ENCODE data around the gene BCAS3. TPM values are rescaled to one million over a fixed set of nuclear protein-coding genes. Genes with fewer than 3 reads are reported as not detected.
"Not testable (repeated sequence)": the region's sequence is repeated elsewhere in the genome, so short reads cannot be mapped to it uniquely, and the experiment has no call there.

The BCAS3 gene
- total RNA-seq, 2 experiments from 2014 or later: 7.2 to 7.5 TPM

DNA sequence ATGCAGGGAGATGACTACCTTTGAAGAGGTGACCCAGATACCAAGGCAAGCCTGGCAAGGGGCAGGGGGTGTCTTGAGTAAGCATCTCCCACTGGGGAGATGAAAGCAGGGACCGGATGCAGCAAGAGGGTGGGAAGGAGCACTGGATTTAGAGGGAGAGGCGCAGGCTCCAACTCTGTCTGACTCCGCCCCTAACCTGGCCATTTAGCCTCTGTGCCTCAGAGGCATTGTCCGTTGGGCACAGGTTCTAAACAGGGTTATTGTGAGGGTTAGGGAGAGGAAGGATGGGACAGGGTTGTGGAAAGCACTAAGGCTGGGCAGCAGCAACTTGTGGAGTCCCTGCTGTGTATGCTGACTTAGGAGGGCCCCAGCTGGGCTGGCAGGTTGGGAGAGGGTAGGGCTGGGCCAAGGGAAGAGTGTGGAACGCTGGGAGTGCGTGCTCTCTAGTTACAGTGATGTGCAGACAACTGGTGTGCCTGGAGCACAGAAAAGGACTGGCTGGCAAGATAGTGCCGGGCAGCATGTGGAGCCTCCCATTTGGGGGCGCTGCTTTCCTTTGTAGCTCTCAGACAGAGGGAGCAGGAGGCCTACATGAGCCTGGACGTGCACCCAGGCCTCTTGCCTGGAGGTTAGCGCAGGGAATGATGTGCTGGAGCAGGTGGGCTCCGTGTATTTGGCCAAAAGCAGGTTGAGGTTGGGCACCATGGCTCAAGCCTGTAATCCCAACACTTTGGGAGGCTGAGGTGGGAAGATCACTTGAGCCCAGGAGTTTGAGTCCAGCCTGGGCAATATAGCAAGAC, 748.2 kb downstream of the BCAS3 start:
- intact Hi-C loops (cut with micrococcal nuclease): no loop called here

DNA sequence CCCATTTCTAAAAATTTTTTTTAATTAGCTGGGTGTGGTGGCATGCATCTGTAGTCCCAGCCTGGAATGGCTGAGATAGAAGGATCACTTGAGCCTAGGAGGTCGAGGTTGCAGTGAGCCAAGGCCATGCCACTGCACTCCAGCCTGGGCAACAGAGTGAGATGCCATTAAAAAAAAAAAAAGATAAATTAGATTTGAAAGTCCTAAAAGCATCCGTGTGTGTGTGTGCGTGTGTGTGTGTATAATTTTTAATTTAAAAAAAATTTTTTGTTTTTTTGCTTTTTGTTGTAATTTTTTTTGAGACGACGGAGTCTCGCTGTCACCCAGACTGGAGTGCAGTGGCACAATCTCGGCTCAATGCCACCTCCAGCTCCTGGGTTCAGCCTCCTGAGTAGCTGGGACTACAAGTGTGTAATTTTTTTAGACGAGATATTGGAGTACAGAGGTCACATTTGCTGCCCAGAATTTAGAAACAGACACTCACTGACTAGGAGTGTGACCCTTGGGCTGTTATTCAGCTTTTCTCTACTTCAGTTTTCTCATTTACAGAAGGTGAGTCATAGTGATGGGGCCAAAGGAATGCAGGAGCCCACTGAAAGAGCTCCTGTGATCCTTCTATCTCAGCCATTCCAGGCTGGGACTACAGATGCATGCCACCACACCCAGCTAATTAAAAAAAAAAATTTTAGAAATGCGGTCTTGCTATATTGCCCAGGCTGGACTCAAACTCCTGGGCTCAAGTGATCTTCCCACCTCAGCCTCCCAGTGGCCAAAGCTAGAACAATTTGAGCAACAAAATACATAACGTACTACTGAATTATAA, 749.0 kb downstream of the BCAS3 start:
- Mint-ChIP-seq H3K4me1 (ENCODE audit: low read depth) (no peaks in the 10 kb centered on the region), H3K27me3 (ENCODE audit: low read depth) (peaks cover 21% of the 10 kb centered on the region), H3K9me3 (no peaks in the 10 kb centered on the region), H3K36me3 (ENCODE audit: low read depth) (no peaks in the 10 kb centered on the region), H3K4me3 (no peak overlapping the region), H3K27ac (no peak overlapping the region)
- intact Hi-C loops (cut with micrococcal nuclease): no loop called here
- CTCF ChIA-PET: interaction anchor here (1.0 to 1.7 kb wide), 4 partner anchors 11 to 14 kb away, joined by 4 to 5 read pairs (median 5); no protein-coding TSS in a partner anchor
- no peak for DNase-seq

More for the DNA sequence above, 748.2 kb downstream of the BCAS3 start:
- CTCF ChIA-PET: interaction anchor here (0.6 to 1.0 kb wide), 2 partner anchors 14 to 1208 kb away, joined by 3 to 5 read pairs; no protein-coding TSS in a partner anchor
- Mint-ChIP-seq H3K36me3 (ENCODE audit: low read depth) (no peaks in the 10 kb centered on the region), H3K4me1 (ENCODE audit: low read depth) (no peaks in the 10 kb centered on the region), H3K27me3 (ENCODE audit: low read depth) (peaks cover 28% of the 10 kb centered on the region), H3K4me3 (no peak overlapping the region), H3K9me3 (no peaks in the 10 kb centered on the region), H3K27ac (no peak overlapping the region)
- no peak for DNase-seq

DNA sequence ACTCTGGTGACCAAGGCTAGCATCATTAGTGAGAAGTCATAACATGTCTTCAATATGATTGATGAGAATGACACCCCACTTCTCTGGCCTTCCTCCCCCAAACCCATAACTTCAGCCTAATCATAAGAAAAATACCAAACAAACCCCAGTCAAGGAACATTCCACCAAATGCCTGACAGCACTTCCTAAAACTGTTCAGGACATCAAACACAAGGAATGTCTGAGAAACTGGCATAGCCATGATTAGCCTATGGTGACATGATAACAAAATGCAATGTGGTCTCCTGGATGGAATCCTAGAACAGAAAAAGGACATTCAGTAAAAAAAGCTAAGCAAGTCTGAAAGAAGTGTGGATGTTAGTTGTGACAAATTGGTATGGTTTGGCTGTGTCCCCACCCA, 749.9 kb downstream of the BCAS3 start:
- intact Hi-C loops (cut with micrococcal nuclease): no loop called here
- CTCF ChIA-PET: interaction anchor here (1.4 to 1.7 kb wide), 3 partner anchors 11 to 14 kb away, joined by 4 to 5 read pairs (median 5); no protein-coding TSS in a partner anchor
- Mint-ChIP-seq H3K36me3 (ENCODE audit: low read depth) (no peaks in the 10 kb centered on the region), H3K9me3 (no peaks in the 10 kb centered on the region), H3K4me3 (no peak overlapping the region), H3K27me3 (ENCODE audit: low read depth) (peaks cover 14% of the 10 kb centered on the region), H3K27ac (no peak overlapping the region), H3K4me1 (ENCODE audit: low read depth) (no peaks in the 10 kb centered on the region)
- DNase-seq: no peak

DNA sequence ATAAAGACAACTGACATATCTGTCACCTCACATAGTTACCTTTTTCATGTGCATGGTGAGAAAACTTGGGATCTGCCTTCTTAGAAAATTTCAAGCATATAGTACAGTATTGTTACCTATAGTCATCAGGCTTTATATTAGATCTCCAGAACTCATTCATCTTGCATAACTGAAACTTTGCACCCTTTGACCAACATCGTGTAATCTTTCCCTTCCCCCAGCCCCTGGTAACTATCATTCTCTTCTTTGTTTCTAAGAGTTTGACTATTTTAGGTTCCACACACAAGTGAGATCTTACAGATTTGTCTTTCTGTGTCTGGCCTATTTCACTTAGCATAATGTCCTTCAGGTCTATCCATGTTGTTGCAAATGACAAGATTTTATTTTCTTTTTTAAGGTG, 751.6 kb downstream of the BCAS3 start:
- intact Hi-C loops (cut with micrococcal nuclease): no loop called here
- no peaks in the 10 kb centered on the region for H3K36me3 Mint-ChIP-seq (ENCODE audit: low read depth)
- H3K4me3 Mint-ChIP-seq: no peak overlapping the region
- no peak for DNase-seq
- H3K27ac Mint-ChIP-seq: no peak overlapping the region
- H3K9me3 Mint-ChIP-seq: no peaks in the 10 kb centered on the region
- peaks cover 5% of the 10 kb centered on the region for H3K27me3 Mint-ChIP-seq (ENCODE audit: low read depth)
- no peaks in the 10 kb centered on the region for H3K4me1 Mint-ChIP-seq (ENCODE audit: low read depth)
- CTCF ChIA-PET: no interaction called here

DNA sequence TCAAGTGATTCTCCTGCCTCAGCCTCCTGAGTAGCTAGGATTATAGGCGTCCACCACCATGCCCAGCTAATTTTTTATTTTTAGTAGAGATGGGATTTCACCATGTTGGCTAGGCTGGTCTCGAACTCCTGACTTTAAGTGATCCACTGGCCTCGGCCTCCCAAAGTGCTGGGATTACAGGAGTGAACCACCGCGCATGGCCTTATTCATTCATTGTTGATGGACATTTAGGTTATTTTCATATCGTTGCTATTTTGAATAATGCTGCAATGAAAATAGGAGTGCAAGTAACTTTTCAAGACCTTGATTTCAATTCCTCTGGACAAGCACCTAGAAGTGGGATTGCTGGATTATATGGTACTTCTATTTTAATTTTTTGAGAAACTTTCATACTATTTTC, 752.2 kb downstream of the BCAS3 start:
- H3K36me3 Mint-ChIP-seq (ENCODE audit: low read depth); CTCF ChIA-PET; H3K27me3 Mint-ChIP-seq (ENCODE audit: low read depth); H3K4me3 Mint-ChIP-seq; H3K4me1 Mint-ChIP-seq (ENCODE audit: low read depth); H3K27ac Mint-ChIP-seq; DNase-seq; H3K9me3 Mint-ChIP-seq; intact Hi-C loops (cut with micrococcal nuclease): not testable (repeated sequence)

DNA sequence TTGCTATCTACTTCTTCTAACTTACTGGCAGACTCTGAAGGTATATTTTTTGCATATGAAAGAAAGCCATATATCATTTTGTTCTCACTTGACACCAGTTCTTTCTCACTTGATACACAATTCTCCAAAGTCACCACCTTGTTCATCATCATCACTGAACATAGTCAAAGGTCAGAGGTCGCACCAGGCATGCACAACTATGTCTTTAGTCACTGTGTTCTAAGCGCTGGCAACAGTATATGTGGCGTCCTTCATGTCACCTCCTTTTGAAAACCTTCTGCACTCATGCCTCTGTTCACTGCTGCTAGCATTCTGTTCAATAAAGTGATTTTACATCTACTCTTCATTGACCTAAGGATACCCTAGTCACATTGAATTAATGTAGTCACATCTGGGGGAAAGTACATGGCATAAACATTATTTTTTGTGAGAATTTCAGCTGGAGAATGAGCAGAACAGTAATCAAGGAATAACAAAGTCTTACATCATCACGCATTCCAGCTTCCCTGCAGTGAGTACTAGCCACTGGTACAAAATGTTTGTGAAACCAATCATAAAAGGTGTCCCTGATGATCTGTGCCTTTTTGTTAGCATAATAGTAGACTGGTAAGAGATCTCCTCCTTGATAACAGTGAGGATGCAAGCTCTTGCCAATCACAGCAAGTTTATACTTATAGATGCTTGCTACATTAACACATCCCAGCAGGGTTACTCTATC, 754.1 kb downstream of the BCAS3 start:
- peaks cover 6% of the 10 kb centered on the region for H3K9me3 Mint-ChIP-seq
- H3K36me3 Mint-ChIP-seq (ENCODE audit: low read depth): no peaks in the 10 kb centered on the region
- CTCF ChIA-PET: no interaction called here
- H3K27me3 Mint-ChIP-seq (ENCODE audit: low read depth): peaks cover 9% of the 10 kb centered on the region
- H3K4me1 Mint-ChIP-seq (ENCODE audit: low read depth): no peaks in the 10 kb centered on the region
- DNase-seq: no peak
- intact Hi-C loops (cut with micrococcal nuclease): no loop called here
- no peak overlapping the region for H3K4me3 Mint-ChIP-seq
- H3K27ac Mint-ChIP-seq: no peak overlapping the region

DNA sequence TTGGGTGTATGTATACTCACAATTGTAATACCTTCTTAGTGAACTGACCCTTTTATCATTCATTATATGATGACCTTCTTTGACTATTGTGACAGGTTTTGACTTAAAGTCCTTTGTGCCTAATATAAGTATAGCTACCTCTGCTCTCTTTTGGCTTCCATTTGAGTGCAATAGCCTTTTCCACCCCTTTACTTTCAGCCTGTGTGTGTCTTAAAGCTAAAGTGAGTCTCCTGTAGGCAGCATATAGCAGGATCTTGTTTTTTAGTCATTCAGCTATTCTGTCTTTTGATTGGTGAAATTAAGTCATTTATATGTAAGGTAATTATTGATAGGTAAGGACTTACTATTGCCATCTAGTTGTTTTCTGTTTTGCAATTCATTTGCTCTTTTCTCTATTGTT, 758.6 kb downstream of the BCAS3 start:
- Mint-ChIP-seq H3K27ac (no peak overlapping the region), H3K4me1 (ENCODE audit: low read depth) (no peaks in the 10 kb centered on the region), H3K36me3 (ENCODE audit: low read depth) (no peaks in the 10 kb centered on the region), H3K4me3 (no peak overlapping the region), H3K9me3 (peaks cover 17% of the 10 kb centered on the region), H3K27me3 (ENCODE audit: low read depth) (peaks cover 31% of the 10 kb centered on the region)
- CTCF ChIA-PET: interaction anchor here (1.3 kb wide), 1 partner anchor 23 kb away, joined by 3 read pairs; no protein-coding TSS in a partner anchor
- DNase-seq: no peak
- intact Hi-C loops (cut with micrococcal nuclease): no loop called here

DNA sequence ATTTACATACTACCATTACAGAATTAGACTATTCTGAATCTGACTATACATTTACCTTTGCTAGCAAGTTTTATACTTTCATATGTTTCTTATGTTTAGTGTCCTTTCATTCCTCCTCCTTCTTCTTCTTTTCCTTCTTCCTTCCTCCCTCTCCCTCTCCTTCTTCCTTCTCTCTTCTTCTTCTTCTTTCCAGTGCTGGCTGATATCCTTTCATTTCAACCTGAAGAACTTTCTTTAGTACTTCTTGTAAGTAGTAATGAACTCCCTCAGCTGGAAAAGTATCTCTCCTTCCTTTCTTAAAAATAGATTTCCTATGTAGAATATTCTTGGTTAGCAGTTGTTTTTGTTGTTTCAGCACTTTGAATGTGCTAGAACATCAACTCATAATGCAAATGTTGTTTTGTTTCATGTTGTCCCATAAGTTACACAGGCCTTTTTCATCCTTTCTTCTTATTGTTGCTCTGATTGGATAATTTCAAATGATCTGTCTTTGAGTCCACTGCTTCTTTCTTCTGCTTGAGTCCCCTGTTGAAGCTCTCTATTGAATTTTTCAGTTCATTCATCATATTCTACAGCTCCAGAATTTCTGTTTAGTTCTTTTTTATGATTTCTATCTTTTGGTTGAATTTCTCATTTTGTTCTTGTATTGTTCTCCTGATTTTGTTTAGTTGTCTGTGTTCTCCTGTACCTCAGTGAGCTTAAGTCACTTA, 759.5 kb downstream of the BCAS3 start:
- Mint-ChIP-seq H3K36me3 (ENCODE audit: low read depth) (no peaks in the 10 kb centered on the region), H3K4me3 (no peak overlapping the region), H3K9me3 (peaks cover 17% of the 10 kb centered on the region), H3K27me3 (ENCODE audit: low read depth) (peaks cover 37% of the 10 kb centered on the region), H3K27ac (no peak overlapping the region), H3K4me1 (ENCODE audit: low read depth) (no peaks in the 10 kb centered on the region)
- intact Hi-C loops (cut with micrococcal nuclease): no loop called here
- CTCF ChIA-PET: no interaction called here
- no peak for DNase-seq

DNA sequence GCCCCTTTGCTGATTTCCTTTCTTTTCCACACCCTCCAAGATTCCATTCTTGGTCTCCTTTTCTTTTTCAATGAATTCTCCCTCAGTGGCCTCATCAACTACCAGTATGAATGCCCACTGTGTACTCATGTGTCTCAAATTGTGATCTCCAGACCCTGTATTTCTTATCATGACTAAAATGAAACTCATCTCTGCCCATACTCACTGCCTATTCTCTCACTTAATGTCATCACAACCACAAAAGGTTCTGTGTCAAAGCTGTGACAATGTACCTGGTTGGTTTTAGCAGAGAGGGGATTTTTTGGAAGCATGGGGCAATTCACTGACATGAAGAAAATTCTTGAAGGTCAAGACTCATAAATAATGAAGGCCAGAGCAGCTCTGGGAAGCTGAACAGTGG, 763.0 kb downstream of the BCAS3 start:
- Mint-ChIP-seq H3K4me1 (ENCODE audit: low read depth) (no peaks in the 10 kb centered on the region), H3K27me3 (ENCODE audit: low read depth) (peaks cover 36% of the 10 kb centered on the region), H3K27ac (no peak overlapping the region), H3K9me3 (peaks cover 17% of the 10 kb centered on the region), H3K36me3 (ENCODE audit: low read depth) (no peaks in the 10 kb centered on the region), H3K4me3 (no peak overlapping the region)
- no peak for DNase-seq
- CTCF ChIA-PET: no interaction called here
- intact Hi-C loops (cut with micrococcal nuclease): no loop called here

DNA sequence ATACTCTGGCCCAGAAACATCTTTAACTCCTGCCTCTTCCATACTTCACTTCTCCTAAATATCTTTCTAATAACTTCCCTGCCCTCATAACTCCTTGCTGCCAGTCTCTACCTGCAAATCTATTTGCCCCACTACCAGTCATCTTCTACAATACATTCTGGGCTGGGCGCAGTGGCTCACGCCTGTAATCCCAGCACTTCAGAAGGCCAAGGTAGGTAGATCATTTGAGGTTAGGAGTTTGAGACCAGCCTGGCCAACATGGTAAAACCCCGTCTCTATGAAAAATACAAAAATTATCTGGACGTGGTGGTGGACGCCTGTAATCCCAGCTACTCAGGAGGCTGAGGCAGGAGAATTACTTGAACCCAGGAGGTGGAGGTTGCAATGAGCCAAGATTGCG, 763.9 kb downstream of the BCAS3 start:
- H3K36me3 Mint-ChIP-seq (ENCODE audit: low read depth); CTCF ChIA-PET; H3K4me3 Mint-ChIP-seq; intact Hi-C loops (cut with micrococcal nuclease); H3K27ac Mint-ChIP-seq; H3K4me1 Mint-ChIP-seq (ENCODE audit: low read depth); DNase-seq: not testable (repeated sequence)
- Mint-ChIP-seq H3K9me3 (peaks cover 10% of the 10 kb centered on the region), H3K27me3 (ENCODE audit: low read depth) (peaks cover 33% of the 10 kb centered on the region)

DNA sequence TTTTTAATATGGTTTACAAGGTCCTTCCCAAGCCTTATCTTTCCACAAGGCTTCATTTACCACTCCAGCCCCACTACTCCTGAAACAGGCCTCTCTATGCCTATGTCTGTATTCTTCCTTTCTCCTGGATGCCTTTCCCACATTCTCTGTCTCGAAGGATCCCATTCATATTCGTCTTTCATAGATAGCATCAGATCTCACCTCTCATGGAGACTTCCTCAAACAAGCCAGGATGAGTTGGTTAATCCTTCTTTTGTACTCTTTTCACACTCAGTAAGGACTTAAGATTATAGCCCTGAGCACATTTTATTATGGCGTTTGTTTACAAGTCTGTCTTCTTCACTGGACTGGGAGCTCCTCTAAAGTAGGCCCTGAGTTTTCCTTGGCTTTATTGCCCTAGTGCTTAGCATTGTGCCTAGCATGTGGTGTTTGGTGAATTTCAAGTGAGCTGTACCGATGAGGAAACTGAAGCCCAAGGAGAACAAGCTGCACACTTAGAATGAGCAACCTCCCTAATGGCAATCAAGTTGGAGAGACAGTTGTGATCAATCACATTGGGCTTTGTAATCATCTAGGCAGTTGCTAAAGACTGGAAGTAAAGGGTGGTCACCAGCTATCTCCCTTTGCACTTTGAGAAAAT, 764.6 kb downstream of the BCAS3 start:
- CTCF ChIA-PET: interaction anchor here (0.6 kb wide), 1 partner anchor 122 kb away, joined by 3 read pairs; no protein-coding TSS in a partner anchor
- Mint-ChIP-seq H3K9me3 (peaks cover 7% of the 10 kb centered on the region), H3K27ac (no peak overlapping the region), H3K27me3 (ENCODE audit: low read depth) (peaks cover 30% of the 10 kb centered on the region), H3K4me1 (ENCODE audit: low read depth) (no peaks in the 10 kb centered on the region), H3K36me3 (ENCODE audit: low read depth) (no peaks in the 10 kb centered on the region), H3K4me3 (no peak overlapping the region)
- no peak for DNase-seq
- intact Hi-C loops (cut with micrococcal nuclease): no loop called here

Measured in activated naive CD4-positive, alpha-beta T cell treated with anti-CD3 and anti-CD28 coated beads for 36 hours (primary cell).